ENCODE measurements around the gene SLC6A17. TPM values are rescaled to one million over a fixed set of nuclear protein-coding genes. Genes with fewer than 3 reads are reported as not detected.

SLC6A17 gene
- total RNA-seq, 2 experiments from 2014 or later = not detected

DNA sequence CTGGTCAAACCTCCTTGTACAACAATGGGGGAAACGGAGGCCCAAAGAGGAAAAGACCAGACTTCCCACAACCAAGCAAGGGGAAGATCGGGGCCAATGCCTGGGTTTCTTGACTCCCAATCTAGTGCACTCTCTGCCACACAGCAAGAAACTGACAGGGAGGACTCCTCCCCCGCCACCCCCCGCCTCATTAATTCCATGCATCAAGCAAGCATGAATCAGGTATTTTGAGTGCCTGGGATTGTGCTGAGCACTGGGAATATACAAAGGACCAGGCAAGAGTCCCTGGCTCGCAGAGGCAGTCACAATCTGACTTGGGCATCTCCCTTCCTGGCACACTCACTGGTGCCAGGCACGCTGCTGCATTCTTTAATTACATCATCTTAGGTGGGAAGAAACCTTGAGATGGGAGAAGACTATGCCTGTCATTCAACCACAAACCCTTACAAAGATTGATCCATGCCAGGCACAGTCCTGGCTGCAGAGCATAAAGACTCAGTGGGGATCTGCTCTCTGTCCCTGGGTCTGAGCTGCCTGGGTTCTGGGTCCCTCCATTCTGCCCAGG is 55.4 kb downstream of the SLC6A17 start:
- H3K4me1 Mint-ChIP-seq (ENCODE audit: low read depth) = peaks cover 54% of the 10 kb centered on the region
- H3K36me3 Mint-ChIP-seq (ENCODE audit: low read depth) = no peaks in the 10 kb centered on the region
- H3K27ac Mint-ChIP-seq = no peak overlapping the region
- H3K27ac ChIP-seq (ENCODE audit: low read depth in 1 of 2, low read length in 2 of 2) = no peak overlapping the region
- no peaks in the 10 kb centered on the region for H3K27me3 Mint-ChIP-seq
- no peaks in the 10 kb centered on the region for H3K9me3 ChIP-seq (ENCODE audit: control insufficient read depth in 1 of 2, insufficient read depth in 1 of 2, low read length in 2 of 2)
- H3K4me3 ChIP-seq (ENCODE audit: low read length) = no peak overlapping the region
- H3K4me1 ChIP-seq (ENCODE audit: insufficient read depth, low read length) = peaks cover 35% of the 10 kb centered on the region
- H3K4me3 Mint-ChIP-seq = no peak overlapping the region
- no peaks in the 10 kb centered on the region for H3K36me3 ChIP-seq (ENCODE audit: insufficient read depth, low read length)
- DNase-seq = no peak
- ATAC-seq (ENCODE audit: poor library complexity) = no peak
- intact Hi-C loops (cut with DNase I, micrococcal nuclease) = loop anchor here (5.0 to 10.0 kb wide), 4 partner anchors 59 to 577 kb away; no protein-coding TSS in a partner anchor
- ChIA-PET POLR2A (interaction anchor here (1.0 to 4.4 kb wide), 3 partner anchors 107 to 255 kb away, joined by 4 to 41 read pairs (median 18); no protein-coding TSS in a partner anchor), CTCF (interaction anchor here (4.4 to 7.3 kb wide), 3 partner anchors 9 to 107 kb away, joined by 32 to 123 read pairs (median 60); no protein-coding TSS in a partner anchor)
- H3K27me3 ChIP-seq (ENCODE audit: control insufficient read depth in 1 of 2, insufficient read depth in 2 of 2, low read length in 2 of 2) = no peaks in the 10 kb centered on the region
- TF ChIP-seq, protein P1, sequence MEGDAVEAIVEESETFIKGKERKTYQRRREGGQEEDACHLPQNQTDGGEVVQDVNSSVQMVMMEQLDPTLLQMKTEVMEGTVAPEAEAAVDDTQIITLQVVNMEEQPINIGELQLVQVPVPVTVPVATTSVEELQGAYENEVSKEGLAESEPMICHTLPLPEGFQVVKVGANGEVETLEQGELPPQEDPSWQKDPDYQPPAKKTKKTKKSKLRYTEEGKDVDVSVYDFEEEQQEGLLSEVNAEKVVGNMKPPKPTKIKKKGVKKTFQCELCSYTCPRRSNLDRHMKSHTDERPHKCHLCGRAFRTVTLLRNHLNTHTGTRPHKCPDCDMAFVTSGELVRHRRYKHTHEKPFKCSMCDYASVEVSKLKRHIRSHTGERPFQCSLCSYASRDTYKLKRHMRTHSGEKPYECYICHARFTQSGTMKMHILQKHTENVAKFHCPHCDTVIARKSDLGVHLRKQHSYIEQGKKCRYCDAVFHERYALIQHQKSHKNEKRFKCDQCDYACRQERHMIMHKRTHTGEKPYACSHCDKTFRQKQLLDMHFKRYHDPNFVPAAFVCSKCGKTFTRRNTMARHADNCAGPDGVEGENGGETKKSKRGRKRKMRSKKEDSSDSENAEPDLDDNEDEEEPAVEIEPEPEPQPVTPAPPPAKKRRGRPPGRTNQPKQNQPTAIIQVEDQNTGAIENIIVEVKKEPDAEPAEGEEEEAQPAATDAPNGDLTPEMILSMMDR (IDR thresholded peaks at IDR 0.05) = no peak
- no peaks in the 10 kb centered on the region for H3K9me3 Mint-ChIP-seq

DNA sequence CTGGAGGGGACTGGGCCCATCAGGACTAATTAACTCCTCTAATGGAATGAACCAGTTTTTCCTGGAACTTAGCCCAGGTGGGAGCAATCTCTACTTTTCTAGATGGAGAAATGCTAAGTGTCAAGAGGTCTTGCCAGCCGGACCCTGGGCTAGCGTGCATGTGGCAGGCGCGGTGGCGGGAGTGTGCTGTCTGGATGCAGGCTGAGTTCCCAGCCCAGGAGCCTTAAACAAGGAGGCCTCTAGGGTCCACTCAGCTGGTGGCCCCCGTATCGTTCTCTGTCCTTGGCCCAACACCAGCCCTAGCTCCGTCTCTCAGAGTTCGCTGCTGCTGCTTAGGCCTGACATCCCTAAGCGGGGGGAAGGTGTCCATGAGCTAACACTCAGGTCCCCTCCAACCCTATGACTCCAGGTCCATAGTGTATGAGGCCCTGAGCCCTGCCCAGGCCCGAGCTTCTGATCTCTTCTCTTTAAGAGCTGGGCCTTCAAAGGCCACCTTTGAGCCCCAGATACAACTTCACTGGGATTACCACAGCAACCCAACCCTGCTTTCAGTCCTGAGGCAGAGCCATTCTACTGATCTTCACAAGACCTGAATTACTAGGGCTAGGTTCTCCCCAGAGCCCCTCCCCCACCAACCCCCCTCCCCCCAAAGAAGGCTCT is 56.1 kb downstream of the SLC6A17 start:
- no peaks in the 10 kb centered on the region for H3K36me3 Mint-ChIP-seq (ENCODE audit: low read depth)

DNA sequence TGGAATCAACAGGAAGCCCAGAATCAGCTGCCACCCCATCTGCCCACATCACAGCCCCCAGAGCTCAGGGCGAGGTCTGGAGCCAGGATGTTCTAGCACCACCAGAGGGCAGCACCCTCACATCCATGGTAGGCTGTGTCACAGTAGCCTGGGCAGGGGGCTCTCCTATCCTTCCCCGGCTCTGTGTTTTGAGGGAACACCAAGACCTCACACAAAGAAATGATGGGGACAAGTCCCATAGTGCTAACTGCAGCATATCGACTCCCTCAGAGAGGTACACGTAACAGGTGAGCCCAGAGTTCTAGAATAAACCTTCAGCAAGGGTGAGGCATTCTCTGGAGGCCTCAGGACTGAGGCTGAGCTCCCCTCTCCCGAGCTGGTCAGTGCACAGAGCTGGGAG is 57.5 kb downstream of the SLC6A17 start:
- Histone ChIP-seq H3K27ac (ENCODE audit: low read depth in 1 of 2, low read length in 2 of 2) (no peak overlapping the region), H3K4me3 (ENCODE audit: low read length) (no peak overlapping the region), H3K4me1 (ENCODE audit: insufficient read depth, low read length) (peaks cover 53% of the 10 kb centered on the region), H3K27me3 (ENCODE audit: control insufficient read depth in 1 of 2, insufficient read depth in 2 of 2, low read length in 2 of 2) (no peaks in the 10 kb centered on the region), H3K9me3 (ENCODE audit: control insufficient read depth in 1 of 2, insufficient read depth in 1 of 2, low read length in 2 of 2) (no peaks in the 10 kb centered on the region), H3K36me3 (ENCODE audit: insufficient read depth, low read length) (no peaks in the 10 kb centered on the region)
- Mint-ChIP-seq H3K9me3 (no peaks in the 10 kb centered on the region), H3K27me3 (no peaks in the 10 kb centered on the region), H3K36me3 (ENCODE audit: low read depth) (peaks cover 4% of the 10 kb centered on the region), H3K4me1 (ENCODE audit: low read depth) (peaks cover 65% of the 10 kb centered on the region), H3K27ac (peak overlapping the region; percentile 94), H3K4me3 (peak overlapping the region; percentile 90)
- intact Hi-C loops (cut with DNase I, micrococcal nuclease) = loop anchor here (1.0 to 10.0 kb wide), 6 partner anchors 57 to 574 kb away; no protein-coding TSS in a partner anchor
- POLR2A ChIA-PET = interaction anchor here (0.6 to 6.9 kb wide), 11 partner anchors 11 to 1008 kb away, joined by 3 to 199 read pairs (median 4); partner anchors contain the start of genes LAMTOR5, LRIF1 and RBM15
- DNase-seq = peak; percentile 70 to 88 (median 76)
- TF ChIP-seq, protein P1 (IDR thresholded peaks at IDR 0.05) = peak; percentile 83
- peak; percentile 20 for ATAC-seq (ENCODE audit: poor library complexity)
- CTCF ChIA-PET = interaction anchor here (0.6 to 7.3 kb wide), 21 partner anchors 8 to 288 kb away, joined by 3 to 123 read pairs (median 5); partner anchors contain the start of genes LAMTOR5, RBM15 and STRIP1

More for the DNA sequence above, 56.1 kb downstream of the SLC6A17 start:
- H3K36me3 ChIP-seq (ENCODE audit: insufficient read depth, low read length) = no peaks in the 10 kb centered on the region
- TF ChIP-seq, protein P1 (IDR thresholded peaks at IDR 0.05) = no peak
- Mint-ChIP-seq H3K27ac (no peak overlapping the region), H3K27me3 (no peaks in the 10 kb centered on the region), H3K4me1 (ENCODE audit: low read depth) (peaks cover 58% of the 10 kb centered on the region), H3K9me3 (no peaks in the 10 kb centered on the region), H3K4me3 (no peak overlapping the region)
- H3K27me3 ChIP-seq (ENCODE audit: control insufficient read depth in 1 of 2, insufficient read depth in 2 of 2, low read length in 2 of 2) = no peaks in the 10 kb centered on the region
- H3K27ac ChIP-seq (ENCODE audit: low read depth in 1 of 2, low read length in 2 of 2) = no peak overlapping the region
- intact Hi-C loops (cut with DNase I, micrococcal nuclease) = loop anchor here (5.0 to 10.0 kb wide), 4 partner anchors 58 to 576 kb away; no protein-coding TSS in a partner anchor
- POLR2A ChIA-PET = interaction anchor here (1.0 to 6.9 kb wide), 4 partner anchors 106 to 254 kb away, joined by 5 to 199 read pairs (median 30); partner anchors contain the start of genes LAMTOR5 and RBM15
- H3K4me3 ChIP-seq (ENCODE audit: low read length) = no peak overlapping the region
- CTCF ChIA-PET = interaction anchor here (1.6 to 7.3 kb wide), 6 partner anchors 9 to 289 kb away, joined by 5 to 123 read pairs (median 36); partner anchors contain the start of gene RBM15
- H3K9me3 ChIP-seq (ENCODE audit: control insufficient read depth in 1 of 2, insufficient read depth in 1 of 2, low read length in 2 of 2) = no peaks in the 10 kb centered on the region
- ATAC-seq (ENCODE audit: poor library complexity) (no peak), DNase-seq (no peak)
- peaks cover 41% of the 10 kb centered on the region for H3K4me1 ChIP-seq (ENCODE audit: insufficient read depth, low read length)
